ENCODE data around the gene HOXD10.

The HOXD10 gene

GRCh38 chr2:176107731-176108181 is 8.8 kb upstream of the HOXD10 start:
- no peak for DNase-seq

GRCh38 chr2:176109192-176109901 is 7.2 kb upstream of the HOXD10 start:
- no peak for DNase-seq

- DNase-seq: no peak
These were observed 6.6 kb upstream of the HOXD10 start for GRCh38 chr2:176109946-176110345.

- no peak for DNase-seq
These were observed 5.9 kb upstream of the HOXD10 start for GRCh38 chr2:176110415-176111308.

GRCh38 chr2:176111309-176111663 is 5.3 kb upstream of the HOXD10 start:
- DNase-seq: peak; percentile 85

- no peak for DNase-seq
These were observed 4.7 kb upstream of the HOXD10 start for GRCh38 chr2:176111846-176112374.

- DNase-seq: no peak
These were observed 3.9 kb upstream of the HOXD10 start for GRCh38 chr2:176112375-176113302.

GRCh38 chr2:176114120-176114929 is 2.3 kb upstream of the HOXD10 start:
- DNase-seq: no peak

- no peak for DNase-seq
These were observed 1.5 kb upstream of the HOXD10 start for GRCh38 chr2:176114930-176115625.

GRCh38 chr2:176117162-176117822 is 714 bp downstream of the HOXD10 start:
- DNase-seq: no peak

GRCh38 chr2:176117823-176118371 is 1.3 kb downstream of the HOXD10 start:
- no peak for DNase-seq

GRCh38 chr2:176118601-176119339 is 2.2 kb downstream of the HOXD10 start:
- DNase-seq: peak; percentile 42

GRCh38 chr2:176120364-176121189 is 4.0 kb downstream of the HOXD10 start:
- no peak for DNase-seq

- peak; percentile 28 for DNase-seq
These were observed 4.8 kb downstream of the HOXD10 start for GRCh38 chr2:176121190-176122051.

GRCh38 chr2:176122052-176122682 is 5.6 kb downstream of the HOXD10 start:
- DNase-seq: no peak

- DNase-seq: peak; percentile 86
These were observed 6.3 kb downstream of the HOXD10 start, which contains the start of gene HOXD9 for GRCh38 chr2:176122683-176123410. HOXD9 (plus strand) TSS chr2:176122719; CDS start chr2:176122769, 50 bp downstream.
